Nephron progenitor cell (in vitro differentiated cells): ENCODE data around the gene SERP2.

ENCODE experiments used
- DNase-seq: peaks from one replicate; pipeline ENCODE4 v3.0.0; 2021
- H3K27ac Mint-ChIP-seq: 2 replicates; pipeline ENCODE4 v1.8.0; 2021; ENCODE audit warnings: mild to moderate bottlenecking, moderate library complexity, mixed read lengths
- H3K27me3 Mint-ChIP-seq: 2 replicates; pipeline ENCODE4 v1.8.0; 2021; ENCODE audit warnings: mild to moderate bottlenecking, low read depth, mixed read lengths; ENCODE audit not compliant: poor library complexity
- H3K36me3 Mint-ChIP-seq: 2 replicates; pipeline ENCODE4 v1.8.0; 2021; ENCODE audit warnings: low read depth, mixed read lengths
- H3K4me1 Mint-ChIP-seq: 2 replicates; pipeline ENCODE4 v1.8.0; 2021; ENCODE audit warnings: mixed read lengths
- H3K4me3 Mint-ChIP-seq: 2 replicates; pipeline ENCODE4 v1.8.0; 2021; ENCODE audit warnings: mild to moderate bottlenecking, moderate library complexity, mixed read lengths
- H3K9me3 Mint-ChIP-seq: 2 replicates; pipeline ENCODE4 v1.8.0; 2021; ENCODE audit warnings: mild to moderate bottlenecking, moderate library complexity, mixed read lengths
- TF ChIP-seq, protein P1 (sequence below): fragments of 200-600 bp; sonication (generic); IDR thresholded peaks from 2 replicates; pipeline ENCODE4 v1.5.0; 2021; ENCODE audit warnings: antibody characterized with exemption

The SERP2 gene

DNA sequence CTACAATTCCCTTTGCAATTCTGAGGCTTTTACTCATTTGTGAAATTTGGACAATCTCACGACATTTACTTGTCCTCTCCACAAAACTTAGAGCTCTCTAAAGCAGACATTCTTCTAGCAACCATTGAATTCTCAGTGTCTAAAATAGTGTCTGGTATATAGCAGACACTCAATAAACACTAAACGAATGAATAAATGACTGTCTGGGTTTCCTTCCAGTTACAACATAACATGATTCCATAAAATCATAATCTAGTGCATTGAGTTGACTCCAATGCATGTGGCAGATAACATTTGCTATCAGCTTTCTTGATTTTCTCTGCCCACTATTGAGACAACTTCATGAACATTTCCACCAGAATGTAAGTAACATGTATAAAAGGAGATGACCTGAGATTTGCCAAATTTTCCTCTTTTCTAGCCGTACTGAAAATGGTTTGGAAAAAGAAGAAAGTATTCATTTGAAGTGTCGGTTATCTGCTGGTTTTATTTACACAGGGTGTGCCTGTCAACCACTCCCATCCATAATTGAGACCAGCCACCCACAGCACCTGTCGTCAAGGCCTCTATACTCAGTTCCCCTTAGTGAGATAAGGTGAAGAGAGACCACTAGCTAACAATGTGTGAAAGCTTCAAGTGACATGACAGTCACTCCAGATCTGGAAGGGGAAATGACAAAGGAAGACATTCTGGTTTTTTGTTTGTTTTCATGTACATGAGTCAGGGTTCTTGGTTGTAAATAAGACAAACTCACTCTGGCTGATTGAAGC is 4.8 kb upstream of the SERP2 start:
- no peaks in the 10 kb centered on the region for H3K9me3 Mint-ChIP-seq
- H3K27me3 Mint-ChIP-seq = peaks cover 7% of the 10 kb centered on the region
- TF ChIP-seq, protein P1, sequence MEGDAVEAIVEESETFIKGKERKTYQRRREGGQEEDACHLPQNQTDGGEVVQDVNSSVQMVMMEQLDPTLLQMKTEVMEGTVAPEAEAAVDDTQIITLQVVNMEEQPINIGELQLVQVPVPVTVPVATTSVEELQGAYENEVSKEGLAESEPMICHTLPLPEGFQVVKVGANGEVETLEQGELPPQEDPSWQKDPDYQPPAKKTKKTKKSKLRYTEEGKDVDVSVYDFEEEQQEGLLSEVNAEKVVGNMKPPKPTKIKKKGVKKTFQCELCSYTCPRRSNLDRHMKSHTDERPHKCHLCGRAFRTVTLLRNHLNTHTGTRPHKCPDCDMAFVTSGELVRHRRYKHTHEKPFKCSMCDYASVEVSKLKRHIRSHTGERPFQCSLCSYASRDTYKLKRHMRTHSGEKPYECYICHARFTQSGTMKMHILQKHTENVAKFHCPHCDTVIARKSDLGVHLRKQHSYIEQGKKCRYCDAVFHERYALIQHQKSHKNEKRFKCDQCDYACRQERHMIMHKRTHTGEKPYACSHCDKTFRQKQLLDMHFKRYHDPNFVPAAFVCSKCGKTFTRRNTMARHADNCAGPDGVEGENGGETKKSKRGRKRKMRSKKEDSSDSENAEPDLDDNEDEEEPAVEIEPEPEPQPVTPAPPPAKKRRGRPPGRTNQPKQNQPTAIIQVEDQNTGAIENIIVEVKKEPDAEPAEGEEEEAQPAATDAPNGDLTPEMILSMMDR = no peak
- H3K4me1 Mint-ChIP-seq = peaks cover 60% of the 10 kb centered on the region
- H3K27ac Mint-ChIP-seq = no peak overlapping the region
- no peak for DNase-seq
- no peak overlapping the region for H3K4me3 Mint-ChIP-seq
- H3K36me3 Mint-ChIP-seq = no peaks in the 10 kb centered on the region

DNA sequence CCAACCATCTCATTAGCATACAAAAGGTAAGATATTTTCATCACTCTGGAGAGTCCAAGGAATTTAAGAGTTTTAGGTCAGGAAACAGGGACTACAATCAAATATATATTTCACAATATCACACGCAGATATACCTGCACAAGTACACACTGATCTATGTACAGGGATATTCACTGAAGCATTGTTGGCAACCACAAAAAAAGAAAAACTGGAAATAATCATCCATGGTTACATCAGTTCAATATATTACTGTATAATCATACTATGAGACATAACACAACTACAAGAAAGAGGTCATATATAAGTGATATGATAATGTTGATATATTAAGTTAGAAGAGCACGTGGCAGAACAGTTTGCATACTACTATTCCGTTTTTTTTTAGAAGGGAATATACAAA is 2.2 kb upstream of the SERP2 start:
- peak overlapping the region; percentile 23 for H3K4me3 Mint-ChIP-seq
- peaks cover 52% of the 10 kb centered on the region for H3K4me1 Mint-ChIP-seq
- TF ChIP-seq, protein P1 = no peak
- peaks cover 7% of the 10 kb centered on the region for H3K27me3 Mint-ChIP-seq
- H3K36me3 Mint-ChIP-seq = no peaks in the 10 kb centered on the region
- H3K9me3 Mint-ChIP-seq = no peaks in the 10 kb centered on the region
- H3K27ac Mint-ChIP-seq = no peak overlapping the region
- DNase-seq = no peak

DNA sequence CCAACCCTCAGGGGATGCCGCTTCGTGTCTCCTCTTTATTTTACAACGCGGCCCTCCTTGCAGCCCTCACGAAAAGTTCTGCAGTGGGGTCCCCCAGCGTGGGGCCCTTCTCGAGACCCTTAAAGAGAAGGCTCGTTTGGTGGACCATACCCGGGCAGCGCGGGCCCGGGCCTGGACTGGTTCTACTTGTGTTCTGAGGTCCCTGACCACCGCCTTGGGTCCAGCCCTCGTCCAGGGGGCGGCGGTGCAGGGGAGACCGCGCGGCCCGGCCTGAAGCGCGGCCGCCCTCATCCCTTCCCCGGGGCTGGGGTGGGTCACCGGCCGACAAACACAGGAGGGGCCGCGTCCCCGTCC is 400 bp upstream of the SERP2 start:
- H3K27ac Mint-ChIP-seq = no peak overlapping the region
- peak overlapping the region; percentile 75 for H3K4me3 Mint-ChIP-seq
- no peaks in the 10 kb centered on the region for H3K9me3 Mint-ChIP-seq
- TF ChIP-seq, protein P1 = no peak
- peaks cover 7% of the 10 kb centered on the region for H3K27me3 Mint-ChIP-seq
- no peak for DNase-seq
- H3K36me3 Mint-ChIP-seq = no peaks in the 10 kb centered on the region
- peaks cover 43% of the 10 kb centered on the region for H3K4me1 Mint-ChIP-seq

DNA sequence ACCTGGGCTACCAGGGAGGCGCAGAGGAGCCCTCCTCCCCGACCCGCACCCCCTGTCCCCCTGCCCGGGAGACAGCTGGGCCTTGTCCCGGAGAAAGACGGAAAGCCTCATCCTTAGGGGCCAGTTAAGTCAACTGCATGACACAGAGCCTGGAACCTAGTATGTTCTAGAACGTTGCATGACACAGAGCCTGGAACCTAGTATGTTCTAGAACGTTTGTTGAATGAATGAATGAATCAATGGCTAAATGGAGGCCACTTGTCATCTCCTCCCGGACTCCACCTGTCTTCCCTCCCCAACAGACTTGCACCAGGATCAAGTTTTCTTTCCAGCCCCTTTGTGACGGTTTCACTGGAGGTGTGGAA is 706 bp downstream of the SERP2 start:
- no peak for DNase-seq
- Mint-ChIP-seq H3K27ac (peak overlapping the region; percentile 21), H3K27me3 (peaks cover 7% of the 10 kb centered on the region), H3K4me1 (peaks cover 35% of the 10 kb centered on the region), H3K4me3 (peak overlapping the region; percentile 74), H3K9me3 (no peaks in the 10 kb centered on the region), H3K36me3 (no peaks in the 10 kb centered on the region)
- TF ChIP-seq, protein P1 = no peak

DNA sequence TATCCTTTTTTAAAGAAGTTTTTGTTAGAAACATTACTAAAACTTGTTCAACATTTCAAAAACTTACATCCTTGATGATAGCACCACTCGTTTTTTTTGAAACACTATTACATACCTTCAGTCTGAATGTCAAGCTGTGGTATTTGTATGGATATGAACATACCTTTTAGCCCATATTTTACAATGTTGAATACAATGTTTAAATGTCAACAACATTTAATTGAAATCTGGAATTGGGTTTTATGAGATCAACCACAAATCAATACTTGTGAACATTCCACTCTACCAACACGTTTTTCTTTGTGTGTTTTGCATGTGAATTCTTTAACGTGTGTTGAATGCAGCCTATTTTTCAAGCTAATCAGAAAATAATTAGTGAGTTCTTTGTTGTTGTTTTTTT is 4.7 kb downstream of the SERP2 start:
- TF ChIP-seq, protein P1 = no peak
- H3K9me3 Mint-ChIP-seq = no peaks in the 10 kb centered on the region
- H3K36me3 Mint-ChIP-seq = peaks cover 4% of the 10 kb centered on the region
- no peaks in the 10 kb centered on the region for H3K27me3 Mint-ChIP-seq
- H3K4me1 Mint-ChIP-seq = peaks cover 13% of the 10 kb centered on the region
- no peak overlapping the region for H3K27ac Mint-ChIP-seq
- no peak overlapping the region for H3K4me3 Mint-ChIP-seq
- no peak for DNase-seq

DNA sequence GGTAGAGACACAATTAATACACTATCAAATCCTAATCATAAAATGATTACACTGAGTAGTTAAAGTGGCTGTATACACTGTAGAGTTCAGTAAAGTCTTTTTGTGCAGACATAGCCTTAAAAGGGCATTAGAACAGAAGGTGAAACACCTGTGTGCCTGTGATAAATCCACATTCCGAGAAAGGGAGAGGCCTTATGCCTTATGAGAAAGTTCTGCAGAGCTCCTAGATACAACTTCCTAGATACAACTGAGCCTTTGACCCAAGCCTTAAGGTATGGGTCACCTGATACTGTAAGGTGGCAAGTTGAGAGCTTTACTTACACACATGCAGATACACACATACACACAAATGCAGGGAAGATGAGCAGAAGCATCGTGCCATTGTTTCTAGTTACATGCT is 6.3 kb downstream of the SERP2 start:
- no peak overlapping the region for H3K27ac Mint-ChIP-seq
- H3K9me3 Mint-ChIP-seq = no peaks in the 10 kb centered on the region
- peaks cover 4% of the 10 kb centered on the region for H3K36me3 Mint-ChIP-seq
- no peak overlapping the region for H3K4me3 Mint-ChIP-seq
- TF ChIP-seq, protein P1 = no peak
- no peaks in the 10 kb centered on the region for H3K27me3 Mint-ChIP-seq
- H3K4me1 Mint-ChIP-seq = peaks cover 18% of the 10 kb centered on the region
- DNase-seq = no peak
